ENCODE results near the gene MORN3.
"Not testable (repeated sequence)": the region's sequence is repeated elsewhere in the genome, so short reads cannot be mapped to it uniquely, and the experiment has no call there.

- TF ChIP-seq CTCF (IDR thresholded peaks at IDR 0.05); EZH2 (IDR thresholded peaks at IDR 0.05; ENCODE audit: borderline replicate concordance, insufficient read depth, low read depth, low read length, poor library complexity, severe bottlenecking): not testable (repeated sequence)
These were observed 45.6 kb upstream of the MORN3 start for GRCh38 chr12:121715055-121715454.

Measured in B cell (primary cell).